ENCODE results near the gene TREM1.
A peak's percentile ranks its signal among the peaks of the same experiment; 100 is the strongest.
"Not testable (repeated sequence)": the region's sequence is repeated elsewhere in the genome, so short reads cannot be mapped to it uniquely, and the experiment has no call there.

Gene TREM1

GRCh38 chr6:41257369-41258195 is 28.9 kb downstream of the TREM1 start:
- DNase-seq = peak; percentile 49 to 56

- DNase-seq = no peak
Measured at GRCh38 chr6:41256383-41256782, 30.1 kb downstream of the TREM1 start.

- no peak for DNase-seq
Measured at GRCh38 chr6:41255638-41256246, 30.7 kb downstream of the TREM1 start.

- no peak for DNase-seq
Measured at GRCh38 chr6:41255110-41255509, 31.4 kb downstream of the TREM1 start.

GRCh38 chr6:41252401-41253169 is 33.9 kb downstream of the TREM1 start:
- DNase-seq = no peak

GRCh38 chr6:41247882-41248705 is 38.4 kb downstream of the TREM1 start:
- DNase-seq = no peak

GRCh38 chr6:41247288-41247865 is 39.1 kb downstream of the TREM1 start:
- no peak for DNase-seq

- DNase-seq = not testable (repeated sequence)
Measured at GRCh38 chr6:41246529-41246928, 40.0 kb downstream of the TREM1 start.

- no peak for DNase-seq
Measured at GRCh38 chr6:41239467-41240159, 46.9 kb downstream of the TREM1 start.

- DNase-seq = no peak
Measured at GRCh38 chr6:41237128-41237527, 49.4 kb downstream of the TREM1 start.

- no peak for DNase-seq
Measured at GRCh38 chr6:41236276-41236675, 50.2 kb downstream of the TREM1 start.

GRCh38 chr6:41232667-41233066 is 53.8 kb downstream of the TREM1 start:
- DNase-seq = no peak

GRCh38 chr6:41231246-41231645 is 55.2 kb downstream of the TREM1 start:
- DNase-seq = no peak

GRCh38 chr6:41229721-41230120 is 56.8 kb downstream of the TREM1 start:
- no peak for DNase-seq

- DNase-seq = peak in 1 of 2 experiments; percentile 11
Measured at GRCh38 chr6:41228616-41229015, 57.9 kb downstream of the TREM1 start.

- DNase-seq = no peak
Measured at GRCh38 chr6:41228096-41228495, 58.4 kb downstream of the TREM1 start, which contains the start of gene TREML4. Gene TREML4, plus strand, starts transcription at chr6:41228349. Its CDS starts 79 bp downstream, at chr6:41228428.

GRCh38 chr6:41226752-41227151 is 59.7 kb downstream of the TREM1 start:
- peak in 1 of 2 experiments; percentile 3 for DNase-seq

GRCh38 chr6:41224800-41225199 is 61.7 kb downstream of the TREM1 start:
- no peak for DNase-seq

Measured in NCI-H526 (cell line).